HepG2 (cell line): ENCODE results near the gene NDC80. TPM values are rescaled to one million over a fixed set of nuclear protein-coding genes. Genes with fewer than 3 reads are reported as not detected.
"Not testable (repeated sequence)": the region's sequence is repeated elsewhere in the genome, so short reads cannot be mapped to it uniquely, and the experiment has no call there.

Source experiments
- ATAC-seq: fragments of 200-7000 bp; cut with Tn5 transposase; 3 replicates; pipeline ENCODE4 v1.9.1; 2020; ENCODE audit warnings: mild to moderate bottlenecking, moderate library complexity
- BruUV-seq: library from RNA; stranded (reverse); fragments of 400-500 nt; replicated peaks from 2 replicates; lab custom pipeline; 2021; lab: Mats Ljungman, UMichigan
- CTCF ChIA-PET: fragments of 300-600 bp; formaldehyde crosslinking; extraction: SDS; loops from one replicate; lab custom pipeline; 2021; ENCODE audit warnings: low total read pairs, inconsistent platforms, low intra/inter-chr PET ratio; lab: Yijun Ruan, JAX
- POLR2A ChIA-PET: fragments of 350-600 bp; sonication (Branson Sonifier 250); formaldehyde crosslinking; loops from one replicate; lab custom pipeline; 2020; ENCODE audit warnings: antibody characterized with exemption, inconsistent platforms; lab: Yijun Ruan, JAX
- DNase-seq: peaks from one replicate; pipeline ENCODE4 v3.0.0-alpha.2; 2015; ENCODE audit warnings: low spot score
- FAIRE-seq: peaks from 3 replicates; lab custom pipeline; 2011; peaks lifted over from hg19 to GRCh38; lab: Jason Lieb, UNC
- H2AFZ ChIP-seq: one replicate; pipeline ENCODE4 v1.6.1; 2011; ENCODE audit warnings: low read length, inconsistent platforms
- H3K27ac ChIP-seq: fragments of 300-600 bp; 3 replicates; pipeline ENCODE4 v1.8.0; 2011; ENCODE audit warnings: mixed run types, mild to moderate bottlenecking, mixed read lengths, low read length, inconsistent platforms; ENCODE audit not compliant: insufficient read depth; ENCODE audit errors: extremely low read length
- H3K27me3 ChIP-seq, 2 experiments: fragments of 200-600 bp in 1 of 2; 2 replicates in 1 of 2; 3 replicates in 1 of 2; pipeline versions ENCODE4 v1.6.0 to v1.8.0; 2011; ENCODE audit warnings: low read length in 2 of 2, mild to moderate bottlenecking in 2 of 2, moderate library complexity in 2 of 2, inconsistent platforms in 1 of 2; ENCODE audit not compliant: insufficient read depth in 2 of 2, control insufficient read depth in 1 of 2
- H3K36me3 ChIP-seq, 2 experiments: fragments of 200-600 bp in 1 of 2; replicated peaks in 1 of 2; 2 replicates in 1 of 2; 3 replicates in 1 of 2; pipeline versions ENCODE4 v1.5.1 to v1.8.0; 2011; ENCODE audit warnings: low read length in 2 of 2, inconsistent platforms in 1 of 2; ENCODE audit not compliant: insufficient read depth in 2 of 2, control insufficient read depth in 1 of 2
- H3K4me1 ChIP-seq: 2 replicates; pipeline ENCODE4 v1.5.1; 2012; ENCODE audit warnings: low read length, inconsistent platforms; ENCODE audit not compliant: insufficient read depth
- H3K4me2 ChIP-seq: 2 replicates; pipeline ENCODE4 v1.6.0; 2011; ENCODE audit warnings: low read depth, low read length, inconsistent platforms
- H3K4me3 ChIP-seq, 3 experiments: fragments of 200-600 bp in 1 of 3; sonication (generic), shearing (Covaris generic) in 1 of 3; replicated peaks in 1 of 3; 2 replicates each; pipeline ENCODE4 v1.5.1; 2011 to 2016; ENCODE audit warnings: low read length in 3 of 3, inconsistent platforms in 2 of 3, low read depth in 2 of 3, mild to moderate bottlenecking in 2 of 3, control low read depth in 1 of 3, mixed read lengths in 1 of 3; ENCODE audit not compliant: insufficient read depth in 1 of 3
- H3K79me2 ChIP-seq: one replicate; pipeline ENCODE4 v1.6.1; 2011; ENCODE audit warnings: low read length, inconsistent platforms; ENCODE audit not compliant: insufficient read depth
- H3K9ac ChIP-seq: 2 replicates; pipeline ENCODE4 v1.6.0; 2011; ENCODE audit warnings: mild to moderate bottlenecking, low read depth, low read length, inconsistent platforms; ENCODE audit not compliant: insufficient read depth
- H3K9me3 ChIP-seq: 2 replicates; pipeline ENCODE4 v1.5.1; 2012; ENCODE audit warnings: mild to moderate bottlenecking, low read length
- H4K20me1 ChIP-seq: 2 replicates; pipeline ENCODE4 v1.6.0; 2011; ENCODE audit warnings: inconsistent platforms, mild to moderate bottlenecking, low read length, moderate library complexity; ENCODE audit not compliant: insufficient read depth
- AHDC1 ChIP-seq: sonication (generic); formaldehyde crosslinking; IDR thresholded peaks from 2 replicates; pipeline ENCODE4 v1.5.1; 2020; ENCODE audit warnings: mild to moderate bottlenecking, missing genetic modification reagents, borderline replicate concordance
- ATF7-NPFF ChIP-seq: sonication (generic); formaldehyde crosslinking; IDR thresholded peaks from 2 replicates; pipeline ENCODE4 v1.8.1; 2023; ENCODE audit warnings: mild to moderate bottlenecking, low read depth, missing genetic modification reagents, moderate library complexity
- CREB3 ChIP-seq: sonication (generic); formaldehyde crosslinking; IDR thresholded peaks from 2 replicates; pipeline ENCODE4 v1.5.0; 2020; ENCODE audit warnings: missing genetic modification reagents
- PRDM15 ChIP-seq: sonication (generic); formaldehyde crosslinking; IDR thresholded peaks from 2 replicates; pipeline ENCODE4 v1.4.0; 2020; ENCODE audit warnings: missing genetic modification reagents
- SATB2 ChIP-seq: sonication (generic); formaldehyde crosslinking; IDR thresholded peaks from 2 replicates; pipeline ENCODE4 v1.5.0; 2020; ENCODE audit warnings: missing genetic modification reagents
- ZNF460 ChIP-seq: sonication (generic); formaldehyde crosslinking; IDR thresholded peaks from 2 replicates; pipeline ENCODE4 v1.5.1; 2020; ENCODE audit warnings: missing genetic modification reagents, mild to moderate bottlenecking, borderline replicate concordance
- ZSCAN20 ChIP-seq: sonication (generic); formaldehyde crosslinking; IDR thresholded peaks from 2 replicates; pipeline ENCODE4 v1.4.0; 2020; ENCODE audit warnings: missing genetic modification reagents, mild to moderate bottlenecking, borderline replicate concordance
- WGBS: methylation state at CpG from one replicate; pipeline ENCODE4 v1.1.6; 2017; ENCODE audit warnings: low lambda C conversion rate; 5-methylcytosine and 5-hydroxymethylcytosine counted together
- in situ Hi-C: cut with HindIII; loops from 2 replicates; pipeline ENCODE4 v1.10.0; 2017; ENCODE audit warnings: low pct_unique_long_range_greater_than_20kb; ENCODE audit not compliant: extremely low pct_ligation_motif_present
- intact Hi-C: fragments of 100-400 bp; cut with micrococcal nuclease; formaldehyde crosslinking; loops from one replicate; pipeline ENCODE4 v1.10.0; 2022; ENCODE audit not compliant: unreplicated experiment
- polyA plus RNA-seq, 8 experiments: library from polyadenylated mRNA; depleted of rRNA in 3 of 8; stranded (reverse) in 7 of 8; unstranded in 1 of 8; fragments of >200 nt; fragmentation: Illumina TruSeq in 4 of 8; extraction: Trizol in 4 of 8; gene quantifications; 2 replicates each; pipeline versions ENCODE4 v1.2.1 to v1.2.3, GENCODE V29; 2011 to 2016; ENCODE audit warnings: low read depth in 4 of 8, missing spikeins in 1 of 8, mixed read lengths in 1 of 8; ENCODE audit not compliant: insufficient read depth in 1 of 8
- total RNA-seq, 5 experiments: library from RNA; depleted of rRNA; stranded (reverse); fragments of >200 nt; fragmentation: Illumina TruSeq; extraction: Trizol; gene quantifications; 2 replicates each; pipeline ENCODE4 v1.2.3, GENCODE V29; 2016; ENCODE audit warnings: low read depth in 1 of 5

Gene NDC80
- total and polyA plus RNA-seq, 2 of the 13 experiments (the other 11 are each of a cell fraction or from before 2014, with no cell fraction given), result 9.6 to 33.0 TPM

GRCh38 chr18:2662288-2662687 is 90.9 kb downstream of the NDC80 start:
- peak; percentile 49; the same call in 1 of the 2 replicates for TF ChIP-seq ZNF460 (CRISPR knock-in tag)
- in situ Hi-C loops, POLR2A ChIA-PET, H3K9me3 ChIP-seq, CTCF ChIA-PET, H3K4me3 ChIP-seq, BruUV-seq, DNase-seq, H3K27ac ChIP-seq, H3K4me2 ChIP-seq, intact Hi-C loops, ATAC-seq, FAIRE-seq, H2AFZ ChIP-seq, H3K27me3 ChIP-seq, H3K9ac ChIP-seq: not testable (repeated sequence)
- H3K4me1 ChIP-seq, result peaks cover 20% of the 10 kb centered on the region
- WGBS, result 93% methylated on average over 7 of the region's 7 CpGs
- peaks cover 88% of the 10 kb centered on the region for H3K79me2 ChIP-seq
- peaks cover 31% of the 10 kb centered on the region for H4K20me1 ChIP-seq
- H3K36me3 ChIP-seq, result peaks cover 0 to 14% of the 10 kb centered on the region in 2 experiments; a peak in 4 of 5 replicates

- no peak overlapping the region for H2AFZ ChIP-seq
- peaks cover 24% of the 10 kb centered on the region for H4K20me1 ChIP-seq
- DNase-seq (no peak), FAIRE-seq (no peak), ATAC-seq (no peak)
- H3K9me3 ChIP-seq, result no peaks in the 10 kb centered on the region
- no peak overlapping the region for H3K9ac ChIP-seq
- 90% methylated on average over 5 of the region's 5 CpGs for WGBS
- H3K79me2 ChIP-seq, result peaks cover 81% of the 10 kb centered on the region
- CTCF ChIA-PET, result no interaction called here
- BruUV-seq, result no TSS peak
- no peak overlapping the region for H3K4me3 ChIP-seq
- H3K4me1 ChIP-seq, result peaks cover 16% of the 10 kb centered on the region
- POLR2A ChIA-PET, result interaction anchor here (1.2 kb wide), 1 partner anchor 74 kb away, joined by 3 read pairs; no protein-coding TSS in a partner anchor
- H3K27ac ChIP-seq, result no peak overlapping the region
- H3K4me2 ChIP-seq, result no peak overlapping the region
- intact Hi-C loops (no loop called here), in situ Hi-C loops (no loop called here)
- peaks cover under 1 to 18% of the 10 kb centered on the region in 2 experiments for H3K36me3 ChIP-seq
- H3K27me3 ChIP-seq, result no peaks in the 10 kb centered on the region
- TF ChIP-seq ZSCAN20 (CRISPR knock-in tag) (no peak), CREB3 (CRISPR knock-in tag) (no peak), AHDC1 (no peak), SATB2 (no peak), PRDM15 (CRISPR knock-in tag) (no peak), ATF7-NPFF (CRISPR knock-in tag) (no peak)
Measured at GRCh38 chr18:2662990-2663389, 91.6 kb downstream of the NDC80 start.
